ENCODE results near the gene TENM4.

GRCh38 chr11:79269611-79270307 is 171.1 kb downstream of the TENM4 start:
- no peak for TF ChIP-seq TCF7L2 (IDR thresholded peaks at IDR 0.05; ENCODE audit: low read depth, low read length)
- no peak for TF ChIP-seq CTCF (IDR thresholded peaks at IDR 0.05)
- TF ChIP-seq POLR2AphosphoS5 (IDR thresholded peaks at IDR 0.05; ENCODE audit: low read depth, low read length): no peak
- no peak for TF ChIP-seq REST (IDR thresholded peaks at IDR 0.05; ENCODE audit: insufficient read depth in 1 of 2, low read depth in 2 of 2, low read length in 1 of 2)
